ENCODE data around the gene ADCK1.
"Not testable (repeated sequence)": the region's sequence is repeated elsewhere in the genome, so short reads cannot be mapped to it uniquely, and the experiment has no call there.

ADCK1 gene

GRCh38 chr14:77865455-77865854 lies 65.5 kb downstream of the ADCK1 start:
- no peak for DNase-seq (ENCODE audit: low read depth)

GRCh38 chr14:77866932-77867331 lies 67.0 kb downstream of the ADCK1 start:
- DNase-seq (ENCODE audit: low read depth) = no peak

- no peak for DNase-seq (ENCODE audit: low read depth)
Measured at GRCh38 chr14:77867476-77867875, 67.6 kb downstream of the ADCK1 start.

GRCh38 chr14:77868552-77869285 lies 68.8 kb downstream of the ADCK1 start:
- DNase-seq (ENCODE audit: low read depth) = no peak

GRCh38 chr14:77869340-77869739 lies 69.4 kb downstream of the ADCK1 start:
- no peak for DNase-seq (ENCODE audit: low read depth)

- DNase-seq (ENCODE audit: low read depth) = no peak
Measured at GRCh38 chr14:77870646-77871045, 70.7 kb downstream of the ADCK1 start.

- no peak for DNase-seq (ENCODE audit: low read depth)
Measured at GRCh38 chr14:77872152-77872551, 72.2 kb downstream of the ADCK1 start.

GRCh38 chr14:77872983-77873382 lies 73.1 kb downstream of the ADCK1 start:
- DNase-seq (ENCODE audit: low read depth) = no peak

GRCh38 chr14:77878783-77879182 lies 78.9 kb downstream of the ADCK1 start:
- DNase-seq (ENCODE audit: low read depth) = no peak

- no peak for DNase-seq (ENCODE audit: low read depth)
Measured at GRCh38 chr14:77880056-77880455, 80.1 kb downstream of the ADCK1 start.

- no peak for DNase-seq (ENCODE audit: low read depth)
Measured at GRCh38 chr14:77882098-77882497, 82.2 kb downstream of the ADCK1 start.

- DNase-seq (ENCODE audit: low read depth) = peak; percentile 25
Measured at GRCh38 chr14:77882636-77883035, 82.7 kb downstream of the ADCK1 start.

- DNase-seq (ENCODE audit: low read depth) = no peak
Measured at GRCh38 chr14:77883131-77883846, 83.4 kb downstream of the ADCK1 start.

GRCh38 chr14:77883847-77884238 lies 83.9 kb downstream of the ADCK1 start:
- DNase-seq (ENCODE audit: low read depth) = no peak

- DNase-seq (ENCODE audit: low read depth) = no peak
Measured at GRCh38 chr14:77885367-77885766, 85.5 kb downstream of the ADCK1 start.

GRCh38 chr14:77886010-77886409 lies 86.1 kb downstream of the ADCK1 start:
- DNase-seq (ENCODE audit: low read depth) = no peak

- not testable (repeated sequence) for DNase-seq (ENCODE audit: low read depth)
Measured at GRCh38 chr14:77888903-77889302, 89.0 kb downstream of the ADCK1 start.

GRCh38 chr14:77889971-77890442 lies 90.1 kb downstream of the ADCK1 start:
- peak; percentile 54 for DNase-seq (ENCODE audit: low read depth)

- no peak for DNase-seq (ENCODE audit: low read depth)
Measured at GRCh38 chr14:77890873-77891272, 91.0 kb downstream of the ADCK1 start.

- no peak for DNase-seq (ENCODE audit: low read depth)
Measured at GRCh38 chr14:77892381-77892871, 92.5 kb downstream of the ADCK1 start.

- no peak for DNase-seq (ENCODE audit: low read depth)
Measured at GRCh38 chr14:77892890-77893484, 93.1 kb downstream of the ADCK1 start.

GRCh38 chr14:77897374-77897773 lies 97.5 kb downstream of the ADCK1 start:
- DNase-seq (ENCODE audit: low read depth) = no peak

- DNase-seq (ENCODE audit: low read depth) = no peak
Measured at GRCh38 chr14:77902811-77903210, 102.9 kb downstream of the ADCK1 start.

Data from GM04504 (cell line).